ENCODE measurements around the gene PLCL1. TPM values are rescaled to one million over a fixed set of nuclear protein-coding genes. Genes with fewer than 3 reads are reported as not detected.

The PLCL1 gene
- total and polyA plus RNA-seq, 5 donors: 19.5 to 70.1 (median 45.0) TPM

- Histone ChIP-seq H3K27me3 (ENCODE audit: control insufficient read depth, insufficient read depth) (no peaks in the 10 kb centered on the region), H3K27ac (ENCODE audit: low read length) (no peak overlapping the region), H3K9me3 (ENCODE audit: control insufficient read depth, low read length) (no peaks in the 10 kb centered on the region), H3K4me3 (ENCODE audit: low read length) (no peak overlapping the region), H3K4me1 (ENCODE audit: control insufficient read depth, insufficient read depth, low read length) (peaks cover 5% of the 10 kb centered on the region)
- WGBS: 44% methylated on average over 3 of the region's 3 CpGs
- peak; percentile 94 to 96 for ATAC-seq
- no peak for DNase-seq
- intact Hi-C loops (cut with DNase I): loop anchor here in 1 of 4 donors (10.0 kb wide), 1 partner anchor 154 kb away; the partner anchor contains the start of gene PLCL1
These were observed 154.3 kb downstream of the PLCL1 start for GRCh38 chr2:197958592-197959150.

DNA sequence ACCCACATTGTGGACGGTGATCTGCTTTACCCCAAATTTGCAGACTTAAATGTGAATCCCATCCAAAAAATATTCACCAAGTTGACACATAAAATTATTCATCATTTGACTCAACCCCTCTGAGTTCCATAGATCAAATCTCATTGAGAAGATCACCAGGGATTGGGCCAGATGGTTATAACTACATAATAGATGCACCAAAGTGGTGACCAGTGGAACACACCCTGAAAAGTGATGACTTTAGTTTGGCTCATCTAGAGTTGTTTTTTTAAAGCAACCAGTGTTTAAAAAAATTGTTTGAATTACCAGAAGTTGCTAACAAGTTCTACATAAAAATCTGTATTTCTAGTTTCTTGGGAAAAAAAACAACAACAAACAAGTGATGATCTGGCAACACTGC lies 155.0 kb downstream of the PLCL1 start:
- Histone ChIP-seq H3K27ac (ENCODE audit: low read length) (no peak overlapping the region), H3K4me1 (ENCODE audit: control insufficient read depth, insufficient read depth, low read length) (peaks cover 5% of the 10 kb centered on the region), H3K4me3 (ENCODE audit: low read length) (no peak overlapping the region), H3K9me3 (ENCODE audit: control insufficient read depth, low read length) (no peaks in the 10 kb centered on the region), H3K27me3 (ENCODE audit: control insufficient read depth, insufficient read depth) (no peaks in the 10 kb centered on the region)
- intact Hi-C loops (cut with DNase I): loop anchor here in 1 of 4 donors (10.0 kb wide), 1 partner anchor 155 kb away; the partner anchor contains the start of gene PLCL1
- DNase-seq: no peak
- WGBS: 78% methylated on average over 1 of the region's 1 CpG
- ATAC-seq: no peak

DNA sequence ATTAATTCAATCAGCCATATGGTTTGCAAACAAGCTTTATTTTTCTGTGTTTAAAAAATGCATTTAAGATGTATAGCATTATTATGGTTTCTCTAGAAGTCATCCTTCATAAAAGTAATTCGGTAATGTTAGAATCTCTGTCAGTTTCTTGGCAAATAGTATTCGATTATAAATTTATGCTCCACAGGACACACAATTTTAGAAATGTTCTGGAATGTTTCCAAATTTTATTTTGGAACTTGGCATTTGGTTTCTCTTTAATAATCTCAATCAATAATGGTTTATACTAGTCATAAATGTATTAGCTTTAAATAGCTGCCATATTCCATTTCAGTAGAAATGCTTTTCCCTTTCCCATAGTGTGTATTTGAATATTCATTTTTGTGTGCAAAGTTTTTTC lies 156.4 kb downstream of the PLCL1 start:
- H3K27me3 ChIP-seq (ENCODE audit: control insufficient read depth, insufficient read depth): no peaks in the 10 kb centered on the region
- H3K9me3 ChIP-seq (ENCODE audit: control insufficient read depth, low read length): no peaks in the 10 kb centered on the region
- DNase-seq (no peak), ATAC-seq (no peak)
- no peak overlapping the region for H3K27ac ChIP-seq (ENCODE audit: low read length)
- intact Hi-C loops (cut with DNase I): loop anchor here in 2 of 4 donors (10.0 kb wide), 1 partner anchor 156 kb away; the partner anchor contains the start of gene PLCL1 (in 2 of the 2)
- H3K4me3 ChIP-seq (ENCODE audit: low read length): no peak overlapping the region
- peaks cover 5% of the 10 kb centered on the region for H3K4me1 ChIP-seq (ENCODE audit: control insufficient read depth, insufficient read depth, low read length)
- 71% methylated on average over 2 of the region's 2 CpGs for WGBS

- Histone ChIP-seq H3K4me3 (ENCODE audit: low read length) (no peak overlapping the region), H3K27ac (ENCODE audit: low read length) (no peak overlapping the region), H3K9me3 (ENCODE audit: control insufficient read depth, low read length) (no peaks in the 10 kb centered on the region), H3K4me1 (ENCODE audit: control insufficient read depth, insufficient read depth, low read length) (peaks cover 1% of the 10 kb centered on the region), H3K27me3 (ENCODE audit: control insufficient read depth, insufficient read depth) (no peaks in the 10 kb centered on the region)
- no peak for ATAC-seq
- DNase-seq: no peak
- intact Hi-C loops (cut with DNase I): loop anchor here in 2 of 4 donors (10.0 kb wide), 1 partner anchor 160 kb away; the partner anchor contains the start of gene PLCL1 (in 2 of the 2)
These were observed 160.3 kb downstream of the PLCL1 start for GRCh38 chr2:197964720-197965119.

GRCh38 chr2:197965756-197966155 lies 161.4 kb downstream of the PLCL1 start:
- H3K9me3 ChIP-seq (ENCODE audit: control insufficient read depth, low read length): no peaks in the 10 kb centered on the region
- DNase-seq: no peak
- H3K4me3 ChIP-seq (ENCODE audit: low read length): no peak overlapping the region
- H3K27me3 ChIP-seq (ENCODE audit: control insufficient read depth, insufficient read depth): no peaks in the 10 kb centered on the region
- intact Hi-C loops (cut with DNase I): loop anchor here in 2 of 4 donors (10.0 kb wide), 1 partner anchor 161 kb away; the partner anchor contains the start of gene PLCL1 (in 2 of the 2)
- H3K27ac ChIP-seq (ENCODE audit: low read length): no peak overlapping the region
- ATAC-seq: no peak
- no peaks in the 10 kb centered on the region for H3K4me1 ChIP-seq (ENCODE audit: control insufficient read depth, insufficient read depth, low read length)

DNA sequence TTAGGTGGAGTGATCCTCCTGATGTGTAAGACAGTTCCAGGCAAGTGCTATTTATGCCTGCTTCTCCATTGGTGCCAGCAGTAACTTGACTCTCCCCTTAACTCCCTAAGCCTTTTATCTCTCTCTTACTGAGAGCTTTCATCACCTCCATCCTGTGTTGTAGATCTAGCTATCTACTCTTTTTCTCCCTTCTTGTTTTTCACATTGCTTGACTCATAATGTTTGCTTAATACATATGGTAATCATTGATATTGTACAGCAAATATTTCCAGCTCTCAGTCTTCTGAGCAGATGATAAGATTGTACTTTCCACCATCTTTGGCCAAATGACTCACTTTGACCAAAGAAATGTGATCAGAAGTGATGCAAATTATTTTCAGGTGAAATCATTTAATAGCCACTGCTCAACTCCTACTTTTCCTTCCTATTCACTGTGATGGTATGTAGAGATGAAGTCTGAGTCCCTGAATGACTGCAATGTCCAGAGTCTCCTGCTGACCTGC lies 165.0 kb downstream of the PLCL1 start:
- DNase-seq: no peak
- H3K27ac ChIP-seq (ENCODE audit: low read length): no peak overlapping the region
- no peaks in the 10 kb centered on the region for H3K27me3 ChIP-seq (ENCODE audit: control insufficient read depth, insufficient read depth)
- peak; percentile 75 to 90 for ATAC-seq
- no peak overlapping the region for H3K4me3 ChIP-seq (ENCODE audit: low read length)
- intact Hi-C loops (cut with DNase I): loop anchor here in 2 of 4 donors (10.0 kb wide), 1 partner anchor 165 kb away; the partner anchor contains the start of gene PLCL1 (in 2 of the 2)
- peaks cover 2% of the 10 kb centered on the region for H3K4me1 ChIP-seq (ENCODE audit: control insufficient read depth, insufficient read depth, low read length)
- no peaks in the 10 kb centered on the region for H3K9me3 ChIP-seq (ENCODE audit: control insufficient read depth, low read length)

- DNase-seq: peak in 2 of 3 donors; percentile 35 to 54
- WGBS: 54% methylated on average over 2 of the region's 2 CpGs
- no peaks in the 10 kb centered on the region for H3K27me3 ChIP-seq (ENCODE audit: control insufficient read depth, insufficient read depth)
- peaks cover 5% of the 10 kb centered on the region for H3K4me1 ChIP-seq (ENCODE audit: control insufficient read depth, insufficient read depth, low read length)
- H3K27ac ChIP-seq (ENCODE audit: low read length): no peak overlapping the region
- peak; percentile 13 to 31 for ATAC-seq
- H3K9me3 ChIP-seq (ENCODE audit: control insufficient read depth, low read length): no peaks in the 10 kb centered on the region
- H3K4me3 ChIP-seq (ENCODE audit: low read length): no peak overlapping the region
- intact Hi-C loops (cut with DNase I): no loop called here
These were observed 167.7 kb downstream of the PLCL1 start for GRCh38 chr2:197972061-197972460.

GRCh38 chr2:197972587-197972986 lies 168.2 kb downstream of the PLCL1 start:
- Histone ChIP-seq H3K9me3 (ENCODE audit: control insufficient read depth, low read length) (no peaks in the 10 kb centered on the region), H3K27me3 (ENCODE audit: control insufficient read depth, insufficient read depth) (no peaks in the 10 kb centered on the region), H3K27ac (ENCODE audit: low read length) (no peak overlapping the region), H3K4me3 (ENCODE audit: low read length) (no peak overlapping the region), H3K4me1 (ENCODE audit: control insufficient read depth, insufficient read depth, low read length) (peaks cover 5% of the 10 kb centered on the region)
- 85% methylated on average over 2 of the region's 2 CpGs for WGBS
- intact Hi-C loops (cut with DNase I): no loop called here
- ATAC-seq (no peak), DNase-seq (no peak)

GRCh38 chr2:197973772-197974171 lies 169.4 kb downstream of the PLCL1 start:
- intact Hi-C loops (cut with DNase I): no loop called here
- Histone ChIP-seq H3K4me1 (ENCODE audit: control insufficient read depth, insufficient read depth, low read length) (peaks cover 5% of the 10 kb centered on the region), H3K27me3 (ENCODE audit: control insufficient read depth, insufficient read depth) (no peaks in the 10 kb centered on the region), H3K4me3 (ENCODE audit: low read length) (no peak overlapping the region), H3K9me3 (ENCODE audit: control insufficient read depth, low read length) (no peaks in the 10 kb centered on the region), H3K27ac (ENCODE audit: low read length) (no peak overlapping the region)
- ATAC-seq (no peak), DNase-seq (no peak)

DNA sequence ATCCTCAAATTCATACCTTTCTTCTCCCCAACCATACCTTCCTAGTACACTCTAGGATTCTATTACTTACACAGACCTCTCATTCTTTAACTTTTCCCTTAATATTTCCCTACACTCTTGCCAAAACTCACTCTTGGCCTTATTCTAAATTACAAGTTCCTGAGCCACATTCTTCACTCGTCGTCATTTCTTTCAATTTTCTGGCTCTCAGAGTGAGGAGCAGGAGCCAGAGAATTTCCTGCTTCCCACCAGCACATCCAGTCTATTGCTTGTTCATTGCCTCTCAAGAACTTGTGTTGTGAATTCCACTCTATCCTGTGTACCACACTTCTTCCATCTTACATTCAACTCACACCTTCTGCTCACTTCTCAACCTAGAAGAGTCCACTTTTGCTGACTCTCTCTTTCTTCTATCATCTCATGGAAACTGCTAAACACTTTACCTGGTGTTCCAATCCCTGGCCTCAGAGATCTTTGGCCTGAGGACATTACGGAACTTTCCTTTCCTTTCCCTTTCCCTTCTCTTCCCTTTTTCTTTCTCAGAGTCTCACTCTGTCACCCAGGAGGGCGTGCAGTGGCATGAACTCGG lies 171.6 kb downstream of the PLCL1 start:
- H3K4me3 ChIP-seq (ENCODE audit: low read length): no peak overlapping the region
- peaks cover 5% of the 10 kb centered on the region for H3K4me1 ChIP-seq (ENCODE audit: control insufficient read depth, insufficient read depth, low read length)
- no peaks in the 10 kb centered on the region for H3K9me3 ChIP-seq (ENCODE audit: control insufficient read depth, low read length)
- ATAC-seq: peak; percentile 50 to 69
- H3K27ac ChIP-seq (ENCODE audit: low read length): peak overlapping the region; percentile 20
- 70% methylated on average over 5 of the region's 5 CpGs for WGBS
- DNase-seq: no peak
- H3K27me3 ChIP-seq (ENCODE audit: control insufficient read depth, insufficient read depth): no peaks in the 10 kb centered on the region
- intact Hi-C loops (cut with DNase I): no loop called here

DNA sequence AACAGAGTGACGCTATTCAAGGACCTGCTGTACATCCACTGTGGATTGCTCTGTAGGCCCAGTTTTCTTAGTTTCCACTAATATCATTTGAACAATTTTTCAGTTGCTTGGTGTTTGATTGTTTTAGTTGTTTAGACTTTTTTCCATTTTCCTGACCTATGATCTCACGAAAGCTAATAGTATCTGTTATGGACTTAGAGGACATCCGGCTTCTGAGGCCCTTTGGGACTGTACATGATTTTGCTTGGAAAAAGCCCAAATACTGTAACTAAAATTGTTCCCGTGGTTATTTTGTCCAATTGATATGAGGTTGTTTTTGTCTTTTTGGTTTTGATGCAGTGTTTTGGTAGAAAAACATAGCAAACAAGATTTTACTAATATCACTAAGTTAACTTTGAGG lies 174.6 kb downstream of the PLCL1 start:
- peaks cover 3% of the 10 kb centered on the region for H3K4me1 ChIP-seq (ENCODE audit: control insufficient read depth, insufficient read depth, low read length)
- ATAC-seq (no peak), DNase-seq (no peak)
- H3K27ac ChIP-seq (ENCODE audit: low read length): no peak overlapping the region
- intact Hi-C loops (cut with DNase I): no loop called here
- H3K27me3 ChIP-seq (ENCODE audit: control insufficient read depth, insufficient read depth): no peaks in the 10 kb centered on the region
- WGBS: 56% methylated on average over 4 of the region's 4 CpGs
- H3K4me3 ChIP-seq (ENCODE audit: low read length): no peak overlapping the region
- no peaks in the 10 kb centered on the region for H3K9me3 ChIP-seq (ENCODE audit: control insufficient read depth, low read length)

Data from right cardiac atrium (tissue), 5 donors.